Gastroesophageal sphincter (tissue), 3 donors: ENCODE measurements around the gene NUP210.

Experiments used
- EP300 ChIP-seq: sonication (generic); formaldehyde crosslinking; IDR thresholded peaks from one replicate; pipeline ENCODE4 v1.6.1; 2017; ENCODE audit warnings: antibody characterized with exemption, mild to moderate bottlenecking
- POLR2A ChIP-seq, 2 donors: fragments of 450-650 bp; IDR thresholded peaks; one replicate each; pipeline ENCODE4 v1.6.1; 2017; ENCODE audit warnings: antibody characterized with exemption in 2 of 2, mild to moderate bottlenecking in 2 of 2, moderate library complexity in 1 of 2
- POLR2AphosphoS5 ChIP-seq: sonication (generic); formaldehyde crosslinking; IDR thresholded peaks from one replicate; pipeline ENCODE4 v1.6.1; 2017; ENCODE audit warnings: antibody characterized with exemption
- TF ChIP-seq, protein P1 (sequence below), 4 experiments: fragments of 200-600 bp in 2 of 4; fragments of 450-650 bp in 2 of 4; sonication (generic) in 1 of 4; IDR thresholded peaks; one replicate each; pipeline ENCODE4 v1.5.1; 2017 to 2019; ENCODE audit warnings: antibody characterized with exemption in 4 of 4, mild to moderate bottlenecking in 2 of 4, moderate library complexity in 2 of 4

DNA sequence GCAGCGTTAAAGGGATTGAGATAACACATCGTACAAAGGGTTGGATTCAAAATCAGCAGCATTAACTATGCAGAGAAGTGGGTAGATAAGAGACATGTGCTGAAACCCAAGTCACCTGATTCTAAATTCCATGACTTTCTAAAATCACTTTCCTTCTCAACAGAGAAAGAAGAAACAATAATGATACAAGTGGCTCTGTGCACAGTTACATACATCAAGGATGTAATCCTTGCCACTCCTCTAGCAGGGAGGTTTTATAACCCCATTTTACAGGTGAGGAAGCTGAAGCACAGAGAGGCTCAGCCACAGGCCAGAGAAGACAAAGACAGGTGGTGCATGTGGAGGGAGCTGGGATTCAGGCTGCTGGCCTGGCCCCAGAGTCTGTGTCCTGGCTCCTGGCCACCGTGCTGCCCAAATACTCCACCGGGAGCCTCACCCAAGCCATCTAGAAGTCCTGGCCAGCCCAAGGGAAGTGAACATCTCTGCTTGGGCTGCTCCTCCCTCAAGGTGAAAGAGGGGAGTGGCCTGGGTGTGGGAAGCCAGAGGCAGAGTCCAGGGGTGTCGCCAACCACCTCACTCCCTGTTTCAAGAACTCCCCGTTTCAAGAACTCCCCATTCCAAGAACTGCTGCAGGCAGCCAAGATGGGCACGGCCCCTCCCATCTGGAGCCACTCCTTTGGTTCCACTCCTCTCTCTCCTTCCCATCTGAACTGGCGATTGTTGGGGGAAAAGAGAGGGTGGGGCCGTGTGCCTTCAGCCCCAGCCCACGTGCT lies 147.1 kb downstream of the NUP210 start:
- TF ChIP-seq, protein P1, sequence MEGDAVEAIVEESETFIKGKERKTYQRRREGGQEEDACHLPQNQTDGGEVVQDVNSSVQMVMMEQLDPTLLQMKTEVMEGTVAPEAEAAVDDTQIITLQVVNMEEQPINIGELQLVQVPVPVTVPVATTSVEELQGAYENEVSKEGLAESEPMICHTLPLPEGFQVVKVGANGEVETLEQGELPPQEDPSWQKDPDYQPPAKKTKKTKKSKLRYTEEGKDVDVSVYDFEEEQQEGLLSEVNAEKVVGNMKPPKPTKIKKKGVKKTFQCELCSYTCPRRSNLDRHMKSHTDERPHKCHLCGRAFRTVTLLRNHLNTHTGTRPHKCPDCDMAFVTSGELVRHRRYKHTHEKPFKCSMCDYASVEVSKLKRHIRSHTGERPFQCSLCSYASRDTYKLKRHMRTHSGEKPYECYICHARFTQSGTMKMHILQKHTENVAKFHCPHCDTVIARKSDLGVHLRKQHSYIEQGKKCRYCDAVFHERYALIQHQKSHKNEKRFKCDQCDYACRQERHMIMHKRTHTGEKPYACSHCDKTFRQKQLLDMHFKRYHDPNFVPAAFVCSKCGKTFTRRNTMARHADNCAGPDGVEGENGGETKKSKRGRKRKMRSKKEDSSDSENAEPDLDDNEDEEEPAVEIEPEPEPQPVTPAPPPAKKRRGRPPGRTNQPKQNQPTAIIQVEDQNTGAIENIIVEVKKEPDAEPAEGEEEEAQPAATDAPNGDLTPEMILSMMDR (IDR thresholded peaks at IDR 0.05) = no peak
- no peak for TF ChIP-seq POLR2A (IDR thresholded peaks at IDR 0.05)
- TF ChIP-seq EP300 = no peak
- TF ChIP-seq POLR2AphosphoS5 = no peak
